ENCODE results near the gene CDH24.
"Not testable (repeated sequence)": the region's sequence is repeated elsewhere in the genome, so short reads cannot be mapped to it uniquely, and the experiment has no call there.

CDH24 gene

DNA sequence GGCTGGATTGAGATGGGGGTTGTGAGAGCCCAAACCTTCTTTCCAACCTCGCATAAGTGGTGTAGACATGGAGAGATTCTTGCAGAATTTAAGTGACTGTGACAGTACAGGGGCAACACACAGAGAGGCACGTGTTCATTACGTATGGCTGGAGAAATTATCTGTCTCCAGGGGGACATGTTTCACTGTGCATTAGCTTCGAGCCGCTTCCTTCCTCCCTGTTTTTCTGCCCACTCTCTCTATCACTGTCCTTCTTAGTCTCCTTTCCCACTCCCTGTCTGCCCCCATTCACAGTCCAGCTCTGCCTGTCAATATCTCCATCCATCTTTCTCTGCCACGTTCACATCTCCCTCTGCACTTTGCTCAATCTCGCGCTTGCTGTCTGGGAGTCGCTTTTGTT, 35.9 kb downstream of the CDH24 start:
- no peak for DNase-seq (ENCODE audit: low read depth in 2 of 2)

DNA sequence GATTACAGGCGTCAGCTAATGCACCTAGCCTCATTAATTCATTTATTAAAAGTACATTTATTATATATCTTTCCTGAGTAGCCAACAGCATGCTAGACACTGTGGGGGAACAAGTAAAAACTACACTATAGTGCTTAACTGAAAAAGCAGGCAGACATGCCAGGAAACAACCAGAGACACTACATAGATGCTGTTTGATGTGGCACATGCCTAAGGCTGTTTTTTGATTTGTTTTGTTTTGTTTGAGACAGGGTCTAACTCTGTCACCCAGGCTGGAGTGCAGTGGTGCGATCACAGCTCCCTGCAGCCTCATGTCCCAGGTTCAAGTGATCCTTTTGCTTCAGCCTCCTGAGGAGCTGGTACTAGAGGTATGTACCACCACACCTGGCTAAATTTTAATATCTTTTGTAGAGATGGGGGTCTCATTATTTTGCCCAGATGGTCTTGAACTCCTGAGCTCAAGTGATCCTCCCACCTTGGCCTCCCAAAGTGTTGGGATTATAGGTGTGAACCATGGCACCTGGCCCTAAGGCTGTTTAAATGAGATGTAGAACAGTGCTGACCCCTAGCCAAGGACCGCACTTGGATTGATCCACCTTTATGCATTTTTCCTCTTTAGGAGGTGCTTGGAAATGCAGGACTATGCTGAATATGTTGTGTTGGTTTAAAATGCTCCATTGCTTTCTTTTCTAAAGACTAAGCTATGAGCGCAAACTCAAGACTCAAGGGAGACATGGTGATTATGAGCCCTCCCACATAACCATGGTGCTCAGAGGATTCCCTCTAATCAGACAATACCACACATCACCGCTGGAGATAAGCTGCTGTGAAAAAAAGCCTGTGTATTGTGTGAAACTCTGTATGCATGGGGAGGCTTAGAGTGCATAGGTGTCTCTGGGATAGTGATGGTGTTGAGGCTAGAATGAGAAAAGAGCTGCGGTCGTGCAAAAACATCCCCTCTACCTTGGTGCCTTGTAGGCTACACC, 36.9 kb downstream of the CDH24 start:
- DNase-seq (ENCODE audit: low read depth in 2 of 2) = no peak

DNA sequence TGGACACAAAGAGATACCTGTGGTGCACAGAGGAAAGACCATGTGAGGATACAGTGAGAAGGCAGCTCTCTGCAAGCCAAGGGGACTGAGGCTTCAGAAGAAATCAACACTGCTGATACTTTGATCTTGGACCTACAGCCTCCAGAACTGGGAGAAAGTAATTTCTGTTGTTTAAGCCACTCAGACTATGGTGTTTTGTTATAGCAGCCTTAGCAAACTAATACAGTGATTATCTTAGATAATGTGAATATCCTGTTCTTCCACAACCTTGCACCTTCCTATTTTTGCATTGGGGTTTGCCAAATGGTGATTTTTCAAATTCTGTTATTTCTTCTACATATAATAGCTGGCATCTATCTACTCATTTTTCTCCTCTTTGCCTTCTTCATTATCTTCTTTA, 39.2 kb downstream of the CDH24 start:
- no peak for DNase-seq (ENCODE audit: low read depth in 2 of 2)

DNA sequence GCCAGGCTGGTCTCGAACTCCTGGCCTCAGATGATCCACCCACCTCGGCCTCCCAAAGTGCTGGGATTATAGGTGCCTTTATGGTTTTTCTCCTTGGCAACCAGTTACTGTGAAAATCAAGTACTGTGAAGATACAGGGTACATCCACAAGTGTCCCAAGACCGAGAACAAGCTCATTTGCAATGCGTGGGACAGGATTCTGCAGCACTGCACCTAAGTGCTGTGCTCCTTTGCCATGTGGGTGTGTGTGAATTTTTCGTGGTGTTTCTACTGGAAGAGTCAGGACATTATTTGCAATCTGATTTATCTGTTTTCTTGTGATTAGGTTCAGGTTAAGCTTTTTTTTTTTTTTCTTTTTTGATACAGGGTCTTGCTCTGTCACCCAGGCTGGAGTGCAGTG, 40.2 kb downstream of the CDH24 start:
- no peak for DNase-seq (ENCODE audit: low read depth in 2 of 2)

DNA sequence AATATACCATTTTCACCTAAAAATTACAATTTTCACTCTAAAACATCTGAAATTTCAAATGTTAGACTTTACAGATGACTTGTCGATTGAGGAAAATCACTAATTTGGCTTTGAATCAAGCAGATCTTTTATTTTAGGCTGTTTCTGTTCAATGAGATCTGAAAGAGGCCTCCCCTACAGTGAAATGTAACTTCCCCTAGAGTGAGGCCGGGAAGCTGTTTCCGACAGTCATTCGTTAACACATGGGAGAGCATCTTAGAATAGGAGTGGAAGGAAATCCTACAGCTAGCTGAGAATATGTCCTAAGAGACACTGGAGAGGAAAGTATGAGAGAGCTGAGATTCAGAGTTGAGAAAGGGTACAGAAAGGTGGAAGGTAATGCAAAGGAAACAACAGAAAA, 41.7 kb downstream of the CDH24 start:
- DNase-seq (ENCODE audit: low read depth in 2 of 2) = no peak

DNA sequence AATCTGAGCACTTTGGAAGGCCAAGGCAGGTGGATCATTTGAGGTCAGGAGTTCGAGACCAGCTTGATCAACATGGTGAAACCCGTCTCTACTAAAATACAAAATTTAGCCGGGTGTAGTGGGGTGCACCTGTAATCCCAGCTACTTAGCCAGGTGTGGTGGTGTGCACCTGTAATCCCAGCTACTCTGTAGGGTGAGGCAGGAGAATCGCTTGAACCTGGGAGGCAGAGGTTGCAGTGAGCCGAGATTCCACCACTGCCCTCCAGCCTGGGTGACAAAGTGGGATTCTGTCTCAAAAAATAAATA, 43.6 kb downstream of the CDH24 start:
- not testable (repeated sequence) for DNase-seq (ENCODE audit: low read depth in 2 of 2)

DNA sequence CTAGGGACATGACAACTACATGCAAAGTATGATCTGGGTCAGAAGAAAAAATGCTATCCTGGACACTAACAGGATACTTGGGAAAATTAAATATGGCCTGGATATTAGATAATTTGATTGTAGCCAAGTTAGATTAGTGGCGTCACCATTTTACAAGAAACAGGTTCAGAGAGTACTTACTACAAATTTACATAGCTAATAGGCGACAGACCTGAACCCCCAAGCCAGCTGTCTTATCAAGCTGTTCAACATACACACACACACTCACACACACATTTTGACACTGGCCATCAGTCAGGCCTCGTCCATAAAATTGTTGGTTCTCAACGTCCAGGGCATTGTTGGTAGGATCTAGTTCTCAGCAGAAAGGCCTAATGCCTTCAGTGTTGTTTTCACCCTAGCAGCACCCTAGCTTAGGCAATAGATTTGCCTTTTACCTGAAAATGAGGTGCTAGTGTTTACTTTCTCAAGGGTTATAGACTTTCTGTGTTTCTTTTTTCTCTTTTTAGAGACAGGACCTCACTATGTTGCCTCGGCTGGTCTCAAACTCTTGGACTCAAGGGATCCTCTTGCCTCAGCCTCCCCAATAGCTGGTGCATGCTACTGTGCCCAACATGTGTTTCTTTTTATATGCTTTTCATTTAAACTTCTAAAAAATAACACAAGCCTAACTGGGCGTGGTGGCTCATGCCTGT, 44.1 kb downstream of the CDH24 start:
- no peak for DNase-seq (ENCODE audit: low read depth in 2 of 2)

DNA sequence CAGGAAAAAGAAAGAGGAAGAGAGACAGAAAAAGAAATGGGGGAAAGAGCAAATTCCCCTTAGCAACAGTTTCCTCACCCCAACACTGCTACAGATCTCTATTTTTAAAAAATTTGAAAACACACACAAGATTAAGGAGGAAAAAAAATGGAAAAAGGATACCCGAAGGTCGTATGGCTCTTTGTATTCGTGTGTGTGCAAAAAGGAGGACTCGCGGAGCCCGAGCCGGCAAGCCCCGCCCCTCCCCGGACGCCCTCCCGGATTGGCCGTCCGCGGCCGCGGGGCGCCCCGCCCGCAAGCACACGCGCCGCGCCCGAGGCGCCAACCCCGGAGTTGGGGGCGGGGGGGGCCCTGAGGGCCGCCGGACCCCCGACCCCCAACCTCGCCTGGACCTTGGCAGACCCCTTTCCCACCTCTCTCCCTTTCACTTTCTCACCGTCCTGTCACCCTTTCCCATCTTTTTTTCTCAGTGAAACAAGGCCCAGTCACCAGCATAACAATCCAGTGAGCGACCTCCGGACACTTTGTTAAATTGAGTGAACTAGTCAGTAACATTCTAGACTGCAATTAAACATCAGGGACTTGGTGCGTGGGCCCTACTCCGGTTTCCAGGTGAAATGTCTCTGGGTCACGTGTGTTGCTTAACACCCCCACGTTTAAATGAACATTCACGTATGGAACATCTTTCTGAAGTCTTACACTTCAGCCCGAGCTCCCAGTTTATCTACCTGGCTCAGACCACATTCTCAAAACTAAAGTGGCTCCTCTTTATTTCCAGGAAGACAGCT, 47.2 kb downstream of the CDH24 start, which contains the start of gene C14orf93:
Gene C14orf93 (minus strand): TSS at position 205 of the 788 bp plus-strand sequence. CDS start 11,120 bp downstream, outside the sequence.
- DNase-seq (ENCODE audit: low read depth in 2 of 2) = peak; percentile 80 to 84

DNA sequence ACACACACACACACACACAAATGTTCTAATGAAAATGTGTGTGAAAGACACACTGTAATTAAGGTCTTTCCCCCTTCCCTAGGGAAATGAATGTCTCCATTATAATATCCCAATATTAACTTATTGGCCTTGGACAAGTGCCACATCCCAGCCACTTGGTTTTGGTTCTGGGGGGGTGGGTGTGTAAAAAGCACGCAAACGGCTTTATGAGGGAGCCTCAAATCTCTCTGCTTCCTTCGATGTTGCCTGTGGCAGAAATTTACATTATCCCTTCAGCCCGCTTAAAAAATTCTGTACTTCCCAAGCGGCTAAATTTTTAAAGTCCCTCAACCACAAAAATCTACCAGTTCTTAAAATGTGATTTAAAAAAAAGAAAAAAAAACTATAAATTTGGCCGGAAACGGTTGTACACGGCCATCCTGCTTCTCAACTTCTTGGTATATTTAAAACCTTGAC, 47.8 kb downstream of the CDH24 start:
- no peak for DNase-seq (ENCODE audit: low read depth in 2 of 2)

DNA sequence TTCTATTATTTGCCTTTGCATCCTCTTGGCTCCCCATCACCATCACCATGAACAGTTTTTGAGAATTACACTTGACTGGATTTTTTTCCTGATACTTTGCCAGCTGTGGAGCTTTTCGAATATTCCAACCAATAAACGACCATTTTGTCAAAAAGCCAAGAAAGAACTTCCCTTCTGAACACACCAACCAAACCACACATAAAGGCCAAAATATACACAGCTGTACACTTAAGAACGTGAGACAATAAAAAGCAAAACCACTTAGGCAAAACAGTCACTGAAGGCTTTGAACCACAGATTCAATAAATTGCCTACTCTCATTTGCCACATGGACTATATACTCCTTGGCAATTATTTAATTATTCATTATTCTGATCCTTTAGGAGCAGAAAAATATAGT, 48.5 kb downstream of the CDH24 start:
- DNase-seq (ENCODE audit: low read depth in 2 of 2) = no peak

DNA sequence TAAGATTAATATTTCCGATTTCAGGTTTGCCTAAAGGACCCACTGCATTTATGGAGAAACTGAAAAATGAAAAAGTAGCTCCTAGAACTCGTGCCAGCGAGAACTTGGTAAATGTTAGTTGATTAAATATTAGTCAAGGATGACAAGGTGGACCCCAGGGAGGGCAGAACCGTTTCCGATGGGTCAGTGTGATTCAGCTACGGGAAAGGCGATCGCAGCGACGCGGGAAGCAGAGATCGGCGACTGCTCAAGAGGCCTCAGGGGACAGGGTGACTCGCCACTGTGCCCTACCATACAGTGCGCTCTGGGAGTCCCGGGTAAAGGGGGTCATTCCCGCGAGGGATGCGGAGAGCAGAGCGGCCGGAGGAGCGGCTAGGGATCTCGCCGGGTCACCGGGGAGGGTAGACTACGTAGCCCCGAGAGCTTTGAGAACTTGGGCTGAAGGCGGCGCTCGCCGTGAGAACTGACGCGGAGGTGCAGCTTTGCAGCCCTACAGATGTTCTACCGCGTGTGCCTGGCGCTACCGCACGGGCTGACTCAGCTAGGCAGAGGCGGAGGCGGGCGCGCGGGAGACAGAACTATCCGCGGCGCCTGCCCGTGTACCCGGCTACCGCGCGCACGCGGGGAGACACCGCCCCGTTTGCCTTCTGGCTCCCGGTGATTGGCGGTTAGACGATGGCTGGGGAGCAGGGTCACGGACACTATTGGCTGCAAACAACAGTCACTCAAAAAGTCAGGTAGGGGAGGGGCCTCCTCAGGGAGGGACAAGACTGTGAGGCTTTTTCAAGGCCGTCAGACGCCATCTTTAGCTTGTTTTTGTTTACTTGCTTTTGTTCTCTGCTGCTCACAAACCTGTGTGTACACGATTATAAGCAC, 50.5 kb downstream of the CDH24 start:
- DNase-seq (ENCODE audit: low read depth in 2 of 2) = peak; percentile 93

DNA sequence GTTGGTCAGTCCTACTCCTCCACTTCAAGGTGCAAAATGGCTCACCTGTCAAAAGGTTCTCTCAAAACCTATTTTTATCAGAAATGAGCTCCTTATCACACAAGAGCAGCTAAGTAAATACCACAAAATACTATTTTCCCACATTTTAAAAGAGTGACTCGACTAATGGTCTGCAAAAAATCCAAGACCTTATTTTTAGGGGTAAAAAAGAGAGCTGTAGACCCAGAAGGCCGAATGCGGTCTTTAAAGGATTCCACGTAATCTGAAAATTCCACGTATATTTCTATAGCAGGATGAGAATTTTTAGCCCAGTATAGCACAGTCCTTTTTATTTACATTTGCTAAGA, 51.2 kb downstream of the CDH24 start:
- DNase-seq (ENCODE audit: low read depth in 2 of 2) = no peak

DNA sequence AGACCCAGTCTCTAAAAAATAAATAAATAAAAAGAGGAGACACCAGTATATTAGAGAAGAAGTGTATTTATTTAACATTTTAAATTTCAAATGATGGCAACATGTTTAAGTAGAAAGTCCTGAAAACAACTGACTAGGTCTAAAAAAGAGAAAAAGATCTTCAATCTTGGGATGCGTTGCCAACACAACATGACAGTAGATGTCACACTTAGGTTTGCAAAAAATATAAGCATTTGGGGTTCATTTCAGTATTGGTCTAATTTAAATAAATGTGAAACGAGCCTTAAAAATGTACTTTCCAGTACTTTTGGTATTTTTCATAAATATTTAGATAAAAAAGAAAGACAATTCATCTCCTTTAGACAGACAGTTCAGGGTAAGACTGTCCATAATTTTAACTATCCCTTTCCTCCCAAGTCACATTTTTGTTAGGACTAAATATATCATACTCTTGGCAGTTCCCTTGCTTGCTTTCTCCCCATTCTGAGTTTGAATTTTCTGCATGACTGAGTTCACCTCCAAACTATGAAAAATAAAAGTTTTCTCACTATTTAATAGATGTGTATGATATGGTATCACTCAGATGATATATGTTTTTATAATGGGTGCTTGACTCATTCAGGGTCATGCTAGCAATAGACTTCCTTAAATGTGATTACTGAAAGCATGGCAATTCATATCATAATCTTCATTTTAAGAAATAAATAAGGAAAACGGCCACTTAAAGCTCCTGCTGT, 51.7 kb downstream of the CDH24 start:
- DNase-seq (ENCODE audit: low read depth in 2 of 2) = no peak

DNA sequence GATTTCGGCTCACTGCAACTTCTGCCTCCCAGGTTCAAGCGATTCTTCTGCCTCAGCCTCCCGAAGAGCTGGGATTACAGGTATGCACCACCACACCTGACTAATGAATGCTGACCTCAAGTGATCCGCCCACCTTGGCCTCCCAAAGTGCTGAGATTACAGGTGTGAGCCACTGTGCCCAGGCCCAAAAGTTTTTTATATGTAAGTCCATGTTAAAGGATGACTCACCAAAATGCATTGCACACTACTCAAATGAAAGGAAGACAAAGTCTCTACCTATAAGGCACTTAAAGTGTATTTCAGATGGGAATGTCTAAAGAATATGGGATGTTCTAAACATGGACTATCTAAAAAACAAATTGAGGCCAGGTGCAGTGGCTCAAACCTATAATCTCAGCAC, 53.0 kb downstream of the CDH24 start:
- not testable (repeated sequence) for DNase-seq (ENCODE audit: low read depth in 2 of 2)

DNA sequence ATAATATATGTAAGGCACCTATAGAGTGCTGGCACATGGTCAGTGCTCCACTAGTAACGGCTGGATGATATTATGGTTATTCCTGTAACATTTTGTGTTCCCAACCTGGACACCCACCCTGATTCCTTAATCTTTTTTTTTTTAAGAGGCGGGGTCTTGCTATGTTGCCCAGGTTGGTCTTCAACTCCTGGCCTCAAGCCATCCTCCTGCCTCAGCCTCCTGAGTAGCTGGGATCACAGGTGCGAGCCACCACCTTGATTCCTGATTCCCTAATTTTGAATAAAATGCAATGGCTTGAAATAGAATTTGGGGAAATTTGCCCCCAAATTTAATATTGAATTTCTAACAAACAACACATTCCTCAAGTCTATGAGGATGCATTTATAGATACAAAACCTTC, 54.7 kb downstream of the CDH24 start:
- DNase-seq (ENCODE audit: low read depth in 2 of 2) = no peak

DNA sequence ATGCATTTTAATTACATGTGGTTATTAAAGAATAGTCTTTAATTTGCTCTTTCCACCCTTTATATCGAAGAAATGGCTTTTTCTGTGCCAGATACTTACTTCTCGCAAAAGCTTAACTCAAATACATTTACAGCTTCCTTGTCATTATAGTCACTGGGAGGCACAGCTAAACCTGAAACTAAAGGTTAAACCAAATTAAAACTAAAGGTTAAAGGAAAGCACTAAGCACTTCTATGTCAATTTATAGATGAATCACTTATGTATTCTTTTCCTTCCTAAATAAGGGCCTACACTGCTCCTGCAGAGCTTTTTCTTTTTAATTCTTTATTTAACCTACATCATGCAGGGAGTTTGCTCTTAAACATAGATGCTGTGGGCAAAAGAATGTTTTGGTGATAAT, 56.5 kb downstream of the CDH24 start:
- DNase-seq (ENCODE audit: low read depth in 2 of 2) = no peak

DNA sequence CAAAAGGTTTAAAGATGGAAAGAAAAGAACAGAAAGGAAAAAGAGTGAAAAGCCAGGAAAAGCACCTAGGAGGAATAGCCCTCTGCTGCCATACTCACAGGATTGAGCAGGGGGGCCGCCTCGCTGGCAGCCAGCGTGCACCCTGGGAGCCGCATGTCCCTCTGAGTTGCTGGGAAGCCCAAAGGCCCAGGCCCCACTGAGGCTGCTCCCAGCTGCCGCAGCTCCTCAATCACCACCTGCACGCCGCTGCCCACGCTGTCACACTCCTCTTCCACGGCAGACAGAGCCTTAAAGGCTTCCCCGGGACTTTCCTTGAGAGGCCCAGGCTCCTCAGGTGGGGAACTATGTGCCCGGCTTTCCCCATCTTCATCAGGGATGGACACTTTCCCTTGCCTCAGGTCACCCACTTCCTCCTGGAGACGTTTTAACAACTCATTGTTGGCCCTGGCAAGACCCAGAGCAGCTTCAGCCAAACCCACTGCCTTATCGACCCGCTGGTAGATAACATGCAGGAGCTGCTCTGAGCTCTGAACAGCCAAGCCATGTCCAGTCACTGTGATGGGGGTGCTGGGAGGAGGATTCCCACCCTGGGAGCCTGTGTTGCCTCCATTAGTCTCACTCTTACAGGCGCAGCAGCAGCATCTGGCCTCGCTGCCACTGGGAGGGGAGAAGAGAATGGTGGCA, 58.8 kb downstream of the CDH24 start:
- no peak for DNase-seq (ENCODE audit: low read depth in 2 of 2)

DNA sequence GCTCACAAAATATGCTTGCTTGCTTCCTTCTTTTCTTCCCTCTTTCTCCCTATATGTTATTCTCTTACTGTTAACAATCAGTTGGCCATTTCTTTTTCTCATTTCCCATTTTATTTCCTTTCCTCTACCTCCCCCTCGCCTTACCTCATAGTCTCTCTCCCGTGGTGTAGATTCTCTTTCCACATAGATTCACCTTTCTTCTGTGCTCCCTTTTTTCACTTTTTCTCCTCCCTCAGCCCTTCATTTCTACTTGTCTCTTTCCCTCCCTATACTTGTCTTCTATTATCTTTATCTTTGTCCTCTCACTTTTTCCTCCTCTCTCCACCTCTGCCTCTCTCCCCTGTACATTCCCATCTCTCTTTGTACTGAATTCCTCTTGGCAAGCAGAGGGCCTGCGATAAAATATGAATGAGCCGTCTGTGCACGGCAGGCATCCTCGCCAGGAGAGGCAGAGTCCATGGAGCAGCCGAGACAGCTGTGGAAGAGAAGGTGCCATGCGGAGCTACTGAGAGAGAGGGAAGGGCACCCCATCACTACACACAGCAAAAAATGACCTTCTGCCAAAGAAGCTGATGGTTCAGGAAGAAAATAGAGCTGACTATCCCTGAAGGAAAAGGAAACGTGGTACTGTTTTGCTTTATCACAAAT, 59.5 kb downstream of the CDH24 start:
- no peak for DNase-seq (ENCODE audit: low read depth in 2 of 2)

Data from stimulated activated CD8-positive, alpha-beta memory T cell treated with anti-CD3 and anti-CD28 coated beads, Interleukin-2, amount 100 ng/mL, for 48 hours (primary cell).